ENCODE results near the gene JUN. TPM values are rescaled to one million over a fixed set of nuclear protein-coding genes. Genes with fewer than 3 reads are reported as not detected.
A peak's percentile ranks its signal among the peaks of the same experiment; 100 is the strongest.

The JUN gene
- total and polyA plus RNA-seq, 2 experiments from 2014 or later: 23.3 to 28.5 TPM

GRCh38 chr1:58780411-58780810, 3.4 kb downstream of the JUN start (continued):
- TF ChIP-seq CTCF (conservative IDR thresholded peaks at IDR 0.05; ENCODE audit: low read depth in 2 of 2) (no peak), ZNF462 (CRISPR knock-in tag; IDR thresholded peaks at IDR 0.05) (no peak), EZH2phosphoT487 (IDR thresholded peaks at IDR 0.05; ENCODE audit: unreplicated experiment) (no peak), ZNF114 (CRISPR knock-in tag; IDR thresholded peaks at IDR 0.05) (no peak), NANOG (IDR thresholded peaks at IDR 0.05; ENCODE audit: borderline replicate concordance) (no peak)

GRCh38 chr1:58779801-58780382, 4.0 kb downstream of the JUN start:
- peak; percentile 22 for DNase-seq (ENCODE audit: low spot score)
- peaks cover 14% of the 10 kb centered on the region; the same call in 1 of the 2 replicates for H3K79me2 ChIP-seq (replicated peaks; ENCODE audit: insufficient read depth)
- no peaks in the 10 kb centered on the region; the same call in 1 of the 2 replicates for H3K9me2 ChIP-seq (ENCODE audit: insufficient read depth)
- peaks cover 34% of the 10 kb centered on the region for H3K27me3 Mint-ChIP-seq (ENCODE audit: insufficient read depth, low read depth, poor library complexity)
- ATAC-seq: no peak
- no peak overlapping the region for H3K27ac Mint-ChIP-seq
- peaks cover 23% of the 10 kb centered on the region for H3K4me1 Mint-ChIP-seq
- no peak overlapping the region for H3K4me3 Mint-ChIP-seq
- no peak overlapping the region for H3K27ac ChIP-seq (ENCODE audit: low read depth)
- peaks cover 8% of the 10 kb centered on the region for H3K4me1 ChIP-seq (ENCODE audit: insufficient read depth)
- H3K36me3 Mint-ChIP-seq (ENCODE audit: low read depth): peaks cover 9% of the 10 kb centered on the region; the same call in 2 of the 3 replicates
- no peaks in the 10 kb centered on the region; the same call in 1 of the 2 replicates for H3F3A ChIP-seq (replicated peaks; ENCODE audit: low read depth)
- no peak overlapping the region for H3K4me2 ChIP-seq
- H3K4me3 ChIP-seq: no peak overlapping the region
- no peaks in the 10 kb centered on the region for H4K20me1 ChIP-seq (replicated peaks; ENCODE audit: insufficient read depth)
- H3K27me3 ChIP-seq (ENCODE audit: insufficient read depth): peaks cover 38% of the 10 kb centered on the region
- no peak overlapping the region for H2AFZ ChIP-seq
- peaks cover 11% of the 10 kb centered on the region; the same call in 1 of the 3 replicates for H3K9me3 Mint-ChIP-seq
- no peaks in the 10 kb centered on the region for H3K36me3 ChIP-seq (ENCODE audit: insufficient read depth)
- TF ChIP-seq EZH2phosphoT487 (IDR thresholded peaks at IDR 0.05; ENCODE audit: unreplicated experiment) (no peak), ZNF462 (CRISPR knock-in tag; IDR thresholded peaks at IDR 0.05) (no peak), NANOG (IDR thresholded peaks at IDR 0.05; ENCODE audit: borderline replicate concordance) (no peak)

Data from GM23338 (cell line).